Measurements from ENCODE around the gene KLHDC1. TPM values are rescaled to one million over a fixed set of nuclear protein-coding genes. Genes with fewer than 3 reads are reported as not detected.
"Not testable (repeated sequence)": the region's sequence is repeated elsewhere in the genome, so short reads cannot be mapped to it uniquely, and the experiment has no call there.

Gene KLHDC1, protein sequence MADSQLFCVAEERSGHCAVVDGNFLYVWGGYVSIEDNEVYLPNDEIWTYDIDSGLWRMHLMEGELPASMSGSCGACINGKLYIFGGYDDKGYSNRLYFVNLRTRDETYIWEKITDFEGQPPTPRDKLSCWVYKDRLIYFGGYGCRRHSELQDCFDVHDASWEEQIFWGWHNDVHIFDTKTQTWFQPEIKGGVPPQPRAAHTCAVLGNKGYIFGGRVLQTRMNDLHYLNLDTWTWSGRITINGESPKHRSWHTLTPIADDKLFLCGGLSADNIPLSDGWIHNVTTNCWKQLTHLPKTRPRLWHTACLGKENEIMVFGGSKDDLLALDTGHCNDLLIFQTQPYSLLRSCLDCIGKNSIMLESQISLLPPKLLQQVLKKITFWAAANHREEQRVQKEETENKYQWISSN
- total RNA-seq (10 to 100 TPM in 4 of 7 donors, 1 to 10 TPM in 3; 5.9 to 12.8 (median 10.2) TPM), polyA plus RNA-seq (1 to 10 TPM; 3.1 to 4.3 (median 3.2) TPM)
- long read RNA-seq, donor 1, partial matches to known transcripts: 0 of 1 reads
- long read RNA-seq, donor 1, other reads (novel, unspliced or antisense): 0 of 1 reads
- long read RNA-seq, donor 2: 0 reads

DNA sequence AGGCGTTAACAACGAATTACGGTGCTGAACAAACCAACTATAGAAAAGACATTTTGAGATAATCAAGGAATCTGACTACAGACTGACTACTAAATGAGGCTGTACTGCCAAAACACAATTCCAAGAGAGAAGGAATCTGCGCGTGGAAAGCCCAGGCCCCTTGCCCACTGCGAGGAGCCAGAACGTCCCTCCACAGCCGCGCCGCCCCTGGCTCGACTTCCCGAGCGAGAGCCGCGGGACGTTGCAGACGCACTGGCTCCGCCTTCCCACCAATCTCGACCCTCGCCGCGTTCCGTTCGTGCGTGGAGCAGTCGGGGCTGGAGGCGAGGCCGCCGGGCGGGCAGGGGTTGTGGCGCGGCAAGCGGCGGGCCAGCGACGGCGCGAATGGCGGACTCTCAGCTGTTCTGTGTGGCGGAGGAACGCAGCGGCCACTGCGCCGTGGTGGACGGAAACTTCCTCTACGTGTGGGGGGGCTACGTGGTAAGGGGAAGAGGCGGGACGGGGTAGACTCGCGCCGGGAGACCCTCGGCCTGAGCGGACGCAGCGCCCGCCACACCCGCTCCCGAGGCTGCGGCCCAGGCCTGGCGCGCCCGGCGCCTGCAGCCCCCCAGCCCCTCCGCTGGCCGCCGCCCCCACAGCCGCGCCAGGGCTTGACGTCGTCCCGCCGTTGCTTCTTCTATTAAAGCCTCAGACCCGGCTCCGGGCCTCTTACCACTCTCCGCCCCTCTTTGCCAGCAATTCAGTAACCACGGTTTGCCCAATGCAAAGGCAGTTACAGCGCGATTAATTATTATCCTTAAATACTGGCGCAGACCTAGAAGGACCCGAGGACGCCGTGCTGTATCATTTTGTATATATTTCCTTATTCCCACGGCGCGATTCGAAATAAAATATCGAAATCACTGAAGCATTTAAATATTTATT is at the start of gene KLHDC1:
Gene KLHDC1, plus strand, starts transcription at position 310 of the 924 bp plus-strand sequence. Its CDS starts 75 bp downstream, at position 385.
- 1% methylated on average over 51 to 88 of the region's 88 CpGs for WGBS, 5 donors
- DNase-seq: peak; percentile 97
- intact Hi-C loops (cut with DNase I; ENCODE audit: low total_unique reads): loop anchor here (10.0 kb wide), 1 partner anchor 72 kb away; the partner anchor contains the start of gene KLHDC2
- Histone ChIP-seq H3K4me1 (peaks cover 4 to 48% (median 23%) of the 10 kb centered on the region in 6 donors), H3K27me3 (replicated peaks in 1 of 7) (no peaks in the 10 kb centered on the region), H3K27ac (peak within 1 kb of the TSS; percentile 90 to 97 (median 94)), H3K4me3 (peak within 1 kb of the TSS; percentile 45 to 92 (median 68)), H3K36me3 (no peaks in the 10 kb centered on the region), H3K9me3 (no peaks in the 10 kb centered on the region)
- TF ChIP-seq POLR2AphosphoS5 (IDR thresholded peaks at IDR 0.05) (peak; percentile 99 to 100 (median 99)), POLR2A (IDR thresholded peaks at IDR 0.05) (peak; percentile 27 to 92 (median 64))
- TF ChIP-seq, protein P1, sequence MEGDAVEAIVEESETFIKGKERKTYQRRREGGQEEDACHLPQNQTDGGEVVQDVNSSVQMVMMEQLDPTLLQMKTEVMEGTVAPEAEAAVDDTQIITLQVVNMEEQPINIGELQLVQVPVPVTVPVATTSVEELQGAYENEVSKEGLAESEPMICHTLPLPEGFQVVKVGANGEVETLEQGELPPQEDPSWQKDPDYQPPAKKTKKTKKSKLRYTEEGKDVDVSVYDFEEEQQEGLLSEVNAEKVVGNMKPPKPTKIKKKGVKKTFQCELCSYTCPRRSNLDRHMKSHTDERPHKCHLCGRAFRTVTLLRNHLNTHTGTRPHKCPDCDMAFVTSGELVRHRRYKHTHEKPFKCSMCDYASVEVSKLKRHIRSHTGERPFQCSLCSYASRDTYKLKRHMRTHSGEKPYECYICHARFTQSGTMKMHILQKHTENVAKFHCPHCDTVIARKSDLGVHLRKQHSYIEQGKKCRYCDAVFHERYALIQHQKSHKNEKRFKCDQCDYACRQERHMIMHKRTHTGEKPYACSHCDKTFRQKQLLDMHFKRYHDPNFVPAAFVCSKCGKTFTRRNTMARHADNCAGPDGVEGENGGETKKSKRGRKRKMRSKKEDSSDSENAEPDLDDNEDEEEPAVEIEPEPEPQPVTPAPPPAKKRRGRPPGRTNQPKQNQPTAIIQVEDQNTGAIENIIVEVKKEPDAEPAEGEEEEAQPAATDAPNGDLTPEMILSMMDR (IDR thresholded peaks at IDR 0.05 in 8 of 11, conservative IDR thresholded peaks at IDR 0.05 in 3 of 11): no peak

DNA sequence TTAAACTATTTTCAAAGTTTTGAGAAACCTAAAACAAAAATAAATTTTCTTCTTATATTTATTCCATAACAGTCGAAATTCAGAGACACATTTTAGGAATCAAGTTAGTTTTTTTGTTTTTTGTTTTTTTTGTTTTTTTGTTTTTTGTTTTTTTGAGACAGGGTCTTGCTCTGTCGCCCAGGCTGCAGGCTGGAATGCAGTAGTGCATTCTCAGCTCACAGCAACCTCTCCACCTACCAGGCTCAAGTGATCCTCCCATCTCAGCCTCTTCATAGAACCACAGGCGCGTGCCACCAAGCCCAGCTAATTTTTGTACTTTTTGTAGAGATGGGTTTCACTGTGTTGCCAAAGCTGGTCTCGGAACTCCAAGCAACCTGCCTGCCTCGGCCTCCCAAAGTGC is 39.4 kb upstream of the KLHDC1 start:
- Histone ChIP-seq H3K27me3 (replicated peaks in 1 of 7) (no peaks in the 10 kb centered on the region), H3K4me3 (no peak overlapping the region), H3K36me3 (peaks cover 0 to 15% (median 0%) of the 10 kb centered on the region in 6 donors), H3K4me1 (no peaks in the 10 kb centered on the region), H3K27ac (no peak overlapping the region), H3K9me3 (no peaks in the 10 kb centered on the region)
- no peak for TF ChIP-seq POLR2AphosphoS5 (IDR thresholded peaks at IDR 0.05)
- no peak for TF ChIP-seq POLR2A (IDR thresholded peaks at IDR 0.05)
- TF ChIP-seq, protein P1 (IDR thresholded peaks at IDR 0.05 in 8 of 11, conservative IDR thresholded peaks at IDR 0.05 in 3 of 11): no peak
- intact Hi-C loops (cut with DNase I; ENCODE audit: low total_unique reads): no loop called here
- WGBS, 5 donors: 95 to 99% (median 97%) methylated on average over 6 of the region's 6 CpGs
- DNase-seq: no peak

DNA sequence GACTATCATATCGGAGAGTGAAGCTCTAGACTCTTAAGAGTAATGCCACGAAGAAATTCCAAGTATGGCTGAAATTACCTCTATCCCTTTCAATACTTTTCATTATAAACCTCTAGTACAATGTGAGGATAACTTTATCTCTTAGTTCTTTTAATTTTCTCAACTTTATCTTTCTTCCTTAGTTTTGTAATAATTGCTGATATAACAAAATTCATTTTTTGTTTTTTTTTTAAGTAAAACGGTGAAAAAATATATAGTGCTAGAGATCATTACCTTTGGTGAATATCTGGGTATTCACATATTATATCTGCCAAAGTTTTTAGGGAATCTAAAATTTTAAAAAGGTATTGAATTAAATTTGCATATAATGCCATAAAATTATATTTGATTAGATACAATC is 38.4 kb upstream of the KLHDC1 start:
- H3K27me3 ChIP-seq (replicated peaks in 1 of 7): no peaks in the 10 kb centered on the region
- H3K9me3 ChIP-seq: no peaks in the 10 kb centered on the region
- no peak for DNase-seq
- H3K36me3 ChIP-seq: peaks cover 0 to 15% (median 0%) of the 10 kb centered on the region in 6 donors
- TF ChIP-seq POLR2AphosphoS5 (IDR thresholded peaks at IDR 0.05) (no peak), POLR2A (IDR thresholded peaks at IDR 0.05) (no peak)
- TF ChIP-seq, protein P1 (IDR thresholded peaks at IDR 0.05 in 8 of 11, conservative IDR thresholded peaks at IDR 0.05 in 3 of 11): no peak
- no peaks in the 10 kb centered on the region for H3K4me1 ChIP-seq
- H3K4me3 ChIP-seq: no peak overlapping the region
- 93 to 97% (median 97%) methylated on average over 3 of the region's 3 CpGs for WGBS, 5 donors
- intact Hi-C loops (cut with DNase I; ENCODE audit: low total_unique reads): no loop called here
- H3K27ac ChIP-seq: no peak overlapping the region

DNA sequence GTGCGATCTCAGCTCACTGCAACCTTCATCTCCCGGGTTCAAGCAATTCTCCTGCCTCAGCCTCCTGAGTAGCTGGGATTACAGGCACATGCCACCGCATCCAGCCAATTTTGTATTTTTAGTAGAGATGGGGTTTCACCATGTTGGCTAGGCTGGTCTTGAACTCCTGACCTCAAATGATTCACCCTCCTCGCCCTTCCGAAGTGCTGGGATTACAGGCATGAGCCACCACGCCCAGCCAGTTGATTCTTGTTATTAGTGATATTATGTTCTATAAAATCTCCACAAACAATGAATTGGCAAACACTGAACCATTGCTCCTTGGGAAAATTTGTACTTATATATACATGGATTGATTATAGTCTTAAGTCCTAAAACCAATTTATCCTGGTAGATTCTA is 35.4 kb upstream of the KLHDC1 start:
- intact Hi-C loops (cut with DNase I; ENCODE audit: low total_unique reads); H3K4me1 ChIP-seq; H3K27me3 ChIP-seq (replicated peaks in 1 of 7); H3K4me3 ChIP-seq; H3K27ac ChIP-seq; DNase-seq; H3K9me3 ChIP-seq: not testable (repeated sequence)
- WGBS, 5 donors: 88 to 96% (median 90%) methylated on average over 6 of the region's 6 CpGs
- peaks cover 0 to 15% (median 0%) of the 10 kb centered on the region in 6 donors for H3K36me3 ChIP-seq
